NCI-H2081 treated with DMSO at 0.1 percent for 48 hours (cell line): ENCODE results near the gene RASA4B.
"Not testable (repeated sequence)": the region's sequence is repeated elsewhere in the genome, so short reads cannot be mapped to it uniquely, and the experiment has no call there.

Experiments used
- DNase-seq: peaks from one replicate; lab custom pipeline; 2025; lab: John Stamatoyannopoulos, UW

The RASA4B gene

DNA sequence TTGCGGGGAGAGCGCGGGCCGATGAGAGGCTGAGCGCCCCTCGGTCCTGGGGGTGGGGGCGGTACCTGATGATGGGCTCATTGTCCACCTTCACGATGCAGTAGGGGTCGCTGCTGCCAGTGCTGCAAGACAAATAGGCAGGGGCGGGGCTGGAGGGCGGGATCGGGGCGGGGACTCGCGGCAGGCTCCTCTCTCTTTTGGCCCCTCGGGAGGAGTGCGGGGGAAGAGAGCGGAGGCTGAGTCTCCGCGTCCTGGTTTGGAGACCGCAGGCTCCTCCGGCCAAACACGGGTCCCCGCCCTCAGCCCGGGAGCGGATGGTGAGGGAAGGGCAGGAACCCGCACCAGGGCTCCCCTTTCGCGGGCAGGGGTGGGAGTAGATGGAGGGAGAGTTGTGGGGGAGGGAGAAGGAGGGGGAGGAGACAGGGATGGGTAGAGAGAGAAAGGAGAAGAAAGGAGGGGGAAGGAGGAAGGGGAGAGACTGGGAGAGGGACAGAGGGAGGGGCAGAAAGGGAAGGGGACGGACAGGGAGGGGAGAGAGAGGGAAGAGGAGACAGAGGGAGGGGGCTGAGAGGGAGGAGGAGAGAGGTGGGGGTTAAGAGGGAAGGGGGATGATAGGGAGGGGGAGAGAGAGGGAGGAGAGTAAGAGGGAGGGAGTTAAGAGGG, 5.6 kb downstream of the RASA4B start:
- not testable (repeated sequence) for DNase-seq

DNA sequence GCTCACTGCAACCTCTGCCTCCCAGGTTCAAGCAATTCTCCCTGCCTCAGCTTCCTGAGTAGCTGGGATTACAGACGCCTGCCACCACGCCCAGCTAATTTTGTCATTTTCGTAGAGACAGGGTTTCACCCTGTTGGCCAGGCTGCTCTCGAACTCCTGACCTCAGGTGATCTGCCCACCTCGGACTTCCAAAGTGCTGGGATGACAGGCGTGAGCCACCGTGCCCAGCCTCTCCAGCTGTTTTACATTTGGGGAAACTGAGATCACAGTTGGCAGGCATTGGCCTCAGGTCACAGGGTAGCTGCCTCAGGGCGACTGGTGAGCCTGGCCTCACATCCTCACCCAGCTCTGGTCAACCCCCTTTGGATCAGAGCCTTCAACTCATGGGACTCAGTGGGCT, 7.0 kb downstream of the RASA4B start:
- not testable (repeated sequence) for DNase-seq

DNA sequence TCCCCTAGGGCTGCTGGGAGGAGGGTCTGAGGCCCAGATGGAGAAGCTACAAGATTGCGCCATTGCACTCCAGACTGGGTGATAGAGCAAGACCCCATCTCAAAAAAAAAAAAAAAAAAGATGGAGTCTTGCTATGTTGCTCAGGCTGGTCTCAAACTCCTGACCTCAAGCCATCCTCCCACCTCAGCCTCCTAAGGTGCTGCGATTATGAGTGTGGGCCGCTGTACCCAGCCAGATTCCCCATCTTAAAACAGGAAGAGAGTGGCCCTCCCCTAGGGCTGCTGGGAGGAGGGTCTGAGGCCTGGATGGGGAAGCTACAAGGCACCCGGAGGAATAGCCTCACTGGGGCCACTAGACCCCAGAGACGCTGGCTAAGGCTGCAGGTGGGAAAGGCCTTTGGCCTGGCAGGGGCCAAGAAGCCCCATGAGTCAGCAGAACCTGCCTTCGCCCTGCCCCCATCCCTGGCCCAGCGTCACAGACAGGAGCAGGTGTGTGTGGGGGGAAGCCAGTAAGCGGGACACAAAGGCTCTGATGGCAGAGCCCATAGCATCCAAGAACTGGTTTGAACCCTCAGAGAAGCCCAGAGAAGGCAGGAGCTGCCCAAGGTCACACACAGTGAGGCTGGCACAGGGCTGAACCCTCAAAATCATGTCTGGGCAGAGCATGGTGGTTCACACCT, 10.0 kb downstream of the RASA4B start:
- DNase-seq: not testable (repeated sequence)

DNA sequence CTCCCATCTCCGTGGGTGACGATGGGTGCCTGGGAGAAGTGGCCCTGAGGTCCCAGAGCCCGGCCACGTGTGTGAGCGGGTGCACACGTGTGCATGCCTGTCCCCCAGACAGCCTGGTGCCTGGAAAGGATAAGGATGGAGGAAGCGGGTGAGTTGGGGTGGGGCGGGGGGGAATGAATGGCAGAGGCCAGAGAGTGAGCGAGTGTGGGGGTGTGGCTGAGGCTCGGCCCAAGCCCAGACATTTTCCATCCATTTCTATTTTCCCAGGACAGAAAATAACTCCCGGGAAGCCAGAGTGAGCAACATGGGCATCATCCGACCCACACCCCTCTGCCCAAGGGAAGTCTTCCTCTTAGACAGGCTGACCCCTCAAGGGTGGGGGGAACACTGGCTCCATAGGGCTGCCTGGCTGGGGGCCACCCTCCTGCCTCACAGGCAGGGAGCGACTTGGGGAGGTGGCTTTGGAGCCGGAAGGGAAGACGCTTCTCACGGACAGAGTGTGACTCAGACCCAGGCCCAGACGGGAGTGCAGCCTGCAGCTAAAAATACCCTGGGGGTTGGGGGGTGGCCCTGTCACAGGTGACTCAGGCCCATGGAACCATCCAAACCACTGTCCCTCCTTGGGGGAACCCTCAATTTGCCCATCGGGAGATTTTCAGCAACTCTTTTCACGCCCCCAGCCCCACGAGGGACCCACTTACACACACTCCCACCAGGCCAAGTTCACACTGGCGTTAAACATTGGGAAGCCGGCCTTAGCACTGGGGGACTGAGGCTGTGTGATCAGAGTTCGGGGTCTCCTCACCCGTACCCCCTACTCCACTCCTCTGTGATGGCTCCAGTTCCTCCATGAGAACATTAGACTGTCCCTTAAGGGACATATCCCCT, 12.0 kb downstream of the RASA4B start:
- DNase-seq: not testable (repeated sequence)

DNA sequence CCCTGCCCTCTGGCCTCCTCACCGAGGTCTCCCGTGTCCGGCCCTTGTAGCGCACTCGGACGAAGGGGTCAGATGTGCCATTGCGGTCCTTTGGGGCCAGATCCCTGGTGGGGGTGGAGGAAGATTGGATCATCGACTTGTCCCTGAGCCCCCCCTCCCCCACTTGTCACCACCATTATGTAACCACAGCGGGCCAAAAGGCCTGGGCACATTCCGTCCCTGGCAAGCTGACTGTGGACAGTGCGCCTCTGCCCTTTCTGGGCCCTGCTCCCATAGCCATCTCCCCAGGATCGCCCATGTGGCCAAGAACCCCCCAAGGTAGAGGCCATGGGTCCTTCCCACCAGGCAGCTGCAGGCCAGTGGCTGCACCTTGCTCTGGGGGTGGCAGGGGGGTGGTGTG, 14.4 kb downstream of the RASA4B start:
- DNase-seq: not testable (repeated sequence)

DNA sequence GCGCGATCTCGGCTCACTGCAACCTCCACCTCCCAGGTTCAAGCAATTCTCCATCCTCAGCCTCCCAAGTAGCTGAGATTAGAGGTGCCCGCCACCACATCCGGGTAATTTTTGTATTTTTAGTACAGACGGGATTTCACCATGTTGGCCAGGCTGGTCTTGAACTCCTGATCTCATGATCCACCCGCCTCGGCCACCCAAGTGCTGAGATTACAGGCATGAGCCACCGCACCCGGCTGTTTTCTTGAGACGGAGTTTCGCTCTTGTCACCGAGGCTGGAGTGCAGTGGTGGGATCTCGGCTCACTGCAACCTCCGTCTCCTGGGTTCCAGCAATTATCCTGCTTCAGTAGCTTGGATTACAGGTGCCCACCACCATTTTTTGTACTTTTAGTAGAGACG, 19.3 kb downstream of the RASA4B start:
- DNase-seq: not testable (repeated sequence)

- not testable (repeated sequence) for DNase-seq
These were observed 20.3 kb downstream of the RASA4B start for GRCh38 chr7:102497308-102497707.

- DNase-seq: not testable (repeated sequence)
These were observed 20.7 kb downstream of the RASA4B start for GRCh38 chr7:102496861-102497260.

DNA sequence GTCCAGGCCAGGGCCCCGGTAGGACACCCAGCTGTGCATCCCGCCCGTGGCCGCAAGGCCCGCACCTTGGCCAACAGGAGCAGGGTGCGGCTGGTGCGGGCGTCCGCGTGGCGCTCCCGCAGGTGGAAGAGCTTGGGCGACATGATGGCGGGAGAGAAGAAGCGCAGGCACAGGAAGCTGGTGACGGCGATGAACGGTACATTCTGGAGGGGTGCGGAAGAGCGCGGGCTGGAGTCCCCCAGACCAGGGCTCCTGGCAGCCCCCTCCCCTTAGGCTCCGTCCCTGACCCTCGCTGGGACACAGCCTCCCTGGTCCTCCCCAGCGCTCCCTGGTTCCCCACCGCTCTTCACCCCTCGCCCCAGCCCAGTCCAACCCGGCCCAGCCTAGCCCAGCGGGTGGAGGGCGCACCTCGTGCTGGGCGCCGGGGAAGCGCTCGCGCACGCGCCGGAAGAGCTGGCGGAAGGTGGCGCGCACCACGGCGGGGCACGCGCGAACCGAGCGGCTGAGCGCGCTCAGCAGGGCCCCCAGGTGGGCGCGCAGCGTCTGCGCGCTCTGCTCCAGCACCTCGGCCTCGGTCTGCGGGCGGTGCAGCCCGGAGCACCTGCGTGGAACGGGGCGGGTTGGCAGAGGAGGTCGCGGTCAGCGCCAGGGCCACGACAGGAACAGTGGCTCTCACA, 23.0 kb downstream of the RASA4B start:
- DNase-seq: not testable (repeated sequence)

- DNase-seq: not testable (repeated sequence)
These were observed 23.6 kb downstream of the RASA4B start for GRCh38 chr7:102494026-102494425.

DNA sequence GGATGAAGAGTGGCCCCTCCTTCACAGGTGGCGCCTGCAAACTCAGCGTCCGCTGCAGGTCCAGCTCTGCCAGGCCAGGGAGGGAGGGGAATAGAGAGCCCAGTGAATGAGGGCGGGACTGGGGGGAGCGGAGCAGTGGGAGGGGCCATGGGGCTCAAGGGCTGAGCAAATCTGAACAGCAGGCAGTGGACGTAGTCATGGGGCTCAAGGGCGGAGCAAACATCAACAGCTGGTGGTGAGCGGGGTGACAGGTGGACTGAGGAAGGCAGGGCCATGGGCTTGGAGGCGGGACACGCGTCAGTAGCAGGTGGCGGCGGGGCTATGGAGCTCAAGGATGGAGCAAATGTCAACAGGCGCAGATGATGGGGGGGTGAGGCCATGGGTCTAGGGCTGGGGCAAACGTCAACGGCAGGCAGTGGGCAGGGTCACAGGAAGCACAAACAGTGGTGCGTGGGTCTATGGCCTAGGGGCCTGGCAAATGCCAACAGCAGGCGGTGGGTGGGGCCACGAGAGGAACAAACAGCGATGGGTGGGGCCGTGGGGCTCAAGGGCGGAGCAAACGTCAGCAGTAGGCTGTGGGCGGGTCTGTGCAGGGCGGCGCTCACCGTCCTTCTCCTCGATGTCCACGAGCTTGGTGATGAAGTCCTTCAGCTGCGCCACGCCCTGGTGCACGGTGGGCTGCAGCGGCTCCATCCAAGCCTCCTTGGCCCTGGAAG, 24.2 kb downstream of the RASA4B start:
- DNase-seq: not testable (repeated sequence)

DNA sequence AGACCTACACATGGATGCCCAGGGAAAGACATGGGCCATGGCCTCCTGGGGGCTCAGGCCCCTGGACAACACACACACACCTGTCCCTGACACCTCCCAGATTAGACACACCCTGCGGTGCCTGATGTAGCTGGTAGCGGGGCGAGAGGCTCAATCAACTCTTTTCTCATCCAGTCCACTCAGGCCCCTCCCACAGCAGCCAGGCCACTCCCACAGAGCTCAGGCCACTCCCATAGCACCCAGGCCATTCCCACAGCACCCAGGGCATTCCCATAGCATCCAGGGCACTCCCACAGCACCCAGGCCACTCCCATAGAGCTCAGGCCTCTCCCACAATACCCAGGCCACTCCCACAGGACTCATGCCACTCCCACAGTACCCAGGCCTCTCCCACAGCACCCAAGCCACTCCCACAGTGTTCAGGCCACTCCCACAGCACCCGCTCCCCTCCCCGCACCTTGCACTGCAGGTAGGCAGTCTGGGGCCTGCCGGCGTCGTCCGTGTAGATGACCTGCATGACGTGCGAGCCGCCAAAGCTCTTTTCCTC, 27.0 kb downstream of the RASA4B start:
- DNase-seq: not testable (repeated sequence)

GRCh38 chr7:102484317-102484716, 33.3 kb downstream of the RASA4B start:
- not testable (repeated sequence) for DNase-seq

DNA sequence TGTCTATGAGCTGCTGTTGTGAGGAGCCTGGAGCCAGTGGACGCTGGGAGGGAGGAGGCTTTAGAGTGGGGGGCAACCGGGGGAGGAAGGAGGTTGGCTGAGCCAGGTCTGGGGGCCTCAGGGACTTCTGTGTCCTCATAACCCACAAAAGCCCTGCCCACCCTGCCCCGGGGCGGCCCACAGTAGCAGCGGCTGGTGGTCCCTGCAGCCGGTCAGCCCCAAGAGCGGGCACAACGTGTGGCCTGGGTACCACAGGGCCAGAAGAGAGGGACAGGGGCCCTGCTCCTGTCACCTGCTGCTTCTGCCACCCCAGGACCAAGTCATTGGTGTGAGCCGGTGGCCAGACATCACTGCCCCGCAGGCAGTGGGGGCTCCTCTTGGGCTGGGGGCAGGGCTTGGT, 35.6 kb downstream of the RASA4B start:
- DNase-seq: not testable (repeated sequence)

DNA sequence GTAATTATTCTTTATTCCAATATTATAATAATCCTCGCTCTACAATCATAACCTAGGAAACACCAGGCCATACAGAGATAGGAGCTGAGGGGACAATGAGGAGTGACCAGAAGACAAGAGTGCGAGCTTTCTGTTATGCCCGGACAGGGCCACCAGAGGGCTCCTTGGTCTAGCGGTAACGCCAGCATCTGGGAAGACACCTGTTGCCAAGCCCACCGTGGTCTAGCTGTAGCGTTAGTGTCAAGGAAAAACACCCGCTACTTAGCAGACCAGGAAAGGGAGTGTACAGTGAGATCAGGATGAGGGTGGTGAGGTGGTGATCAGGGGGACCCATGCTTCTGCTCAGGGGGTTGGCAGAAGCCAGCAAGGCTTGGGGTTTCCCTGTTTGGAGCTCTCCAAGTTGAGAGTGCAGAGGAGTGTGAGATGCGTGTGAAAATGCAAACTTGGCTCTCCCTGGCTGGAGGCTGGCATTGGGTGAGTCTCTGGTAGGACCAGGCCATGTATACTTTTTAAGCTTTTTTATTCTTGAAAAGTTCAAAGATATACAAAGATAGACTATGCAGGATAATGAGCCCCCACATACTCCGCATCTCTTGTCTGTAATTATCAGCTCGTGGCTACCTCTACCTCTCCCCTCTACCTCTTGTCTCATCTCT, 37.5 kb downstream of the RASA4B start:
- DNase-seq: not testable (repeated sequence)

DNA sequence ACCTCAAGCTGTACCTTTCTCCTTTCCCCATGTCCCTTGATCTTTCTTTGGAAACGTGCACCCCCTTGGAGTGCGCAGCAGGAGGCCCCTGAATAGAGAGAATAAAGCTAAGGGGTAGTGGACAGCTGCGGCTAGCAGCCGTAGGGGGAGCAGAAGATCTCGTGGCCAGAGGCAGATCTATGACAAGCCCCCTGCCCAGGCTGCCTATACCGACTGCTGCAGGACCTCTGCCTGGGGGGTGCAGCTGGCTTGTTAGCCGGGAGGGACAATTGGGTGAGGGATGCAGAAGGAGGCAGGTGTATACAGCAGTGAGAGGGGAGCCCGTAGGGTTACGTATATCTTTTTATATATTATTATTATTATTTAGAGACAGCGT, 38.4 kb downstream of the RASA4B start:
- DNase-seq: not testable (repeated sequence)

GRCh38 chr7:102478314-102479208, 39.0 kb downstream of the RASA4B start, which contains the start of gene POLR2J:
Gene POLR2J, minus strand, starts transcription at chr7:102478922. Its CDS starts 62 bp downstream, at chr7:102478860.
- DNase-seq: not testable (repeated sequence)

- DNase-seq: not testable (repeated sequence)
These were observed 42.7 kb downstream of the RASA4B start for GRCh38 chr7:102474736-102475435.

DNA sequence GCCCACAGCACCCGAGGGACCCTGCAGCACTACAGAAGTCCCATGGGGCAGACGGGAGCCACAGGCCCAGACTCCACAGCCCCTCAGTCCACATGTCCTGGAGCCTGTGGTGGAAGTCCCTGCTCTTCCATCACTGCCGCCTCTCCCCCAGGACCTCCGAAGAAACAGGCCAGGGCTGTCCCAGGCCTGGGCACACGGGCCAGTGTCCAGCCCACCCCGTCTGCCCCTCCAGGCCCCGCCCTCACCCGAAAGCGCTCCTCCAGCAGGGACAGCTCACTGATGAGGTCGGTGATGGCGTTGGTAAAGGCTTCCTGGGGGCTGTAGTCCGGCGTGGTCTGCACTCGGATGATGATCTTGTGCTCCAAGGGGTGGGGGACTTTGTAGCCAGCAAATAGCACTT, 43.5 kb downstream of the RASA4B start:
- not testable (repeated sequence) for DNase-seq
